ENCODE measurements around the gene AOAH.

AOAH gene

DNA sequence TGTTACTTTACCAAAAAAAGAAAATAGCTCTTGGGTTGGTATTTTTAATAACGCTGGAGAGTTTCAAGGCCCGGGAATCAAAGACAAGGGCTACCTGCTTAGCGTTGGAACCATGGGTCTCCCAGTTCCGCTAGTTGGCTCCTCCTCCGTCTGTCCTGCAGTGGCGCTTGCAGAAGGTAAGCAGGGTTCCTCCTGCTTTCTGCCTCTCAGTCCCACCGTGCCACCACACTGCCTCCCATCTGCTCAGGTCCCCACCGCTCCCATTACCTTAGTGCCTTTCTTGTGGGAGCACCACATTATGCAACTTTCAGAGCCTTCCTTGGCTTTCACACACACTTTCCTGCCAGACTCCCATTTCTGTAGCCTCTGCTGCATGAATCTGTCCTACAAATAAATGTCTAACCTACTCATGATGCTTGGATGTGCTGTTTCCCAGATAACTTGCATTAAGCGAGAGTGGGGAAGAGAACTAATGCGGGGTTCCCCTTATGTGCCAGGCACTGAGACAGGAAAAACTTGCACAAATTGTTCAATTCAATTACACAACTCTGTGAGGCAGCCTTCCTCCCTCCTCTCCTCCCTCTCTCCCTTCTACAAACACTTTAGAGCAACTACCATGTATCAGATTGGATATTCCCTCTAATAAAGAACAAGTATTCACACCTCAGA is 124.5 kb downstream of the AOAH start:
- no peak for DNase-seq

- no peak for DNase-seq
Measured at GRCh38 chr7:36598054-36598674, 126.1 kb downstream of the AOAH start.

DNA sequence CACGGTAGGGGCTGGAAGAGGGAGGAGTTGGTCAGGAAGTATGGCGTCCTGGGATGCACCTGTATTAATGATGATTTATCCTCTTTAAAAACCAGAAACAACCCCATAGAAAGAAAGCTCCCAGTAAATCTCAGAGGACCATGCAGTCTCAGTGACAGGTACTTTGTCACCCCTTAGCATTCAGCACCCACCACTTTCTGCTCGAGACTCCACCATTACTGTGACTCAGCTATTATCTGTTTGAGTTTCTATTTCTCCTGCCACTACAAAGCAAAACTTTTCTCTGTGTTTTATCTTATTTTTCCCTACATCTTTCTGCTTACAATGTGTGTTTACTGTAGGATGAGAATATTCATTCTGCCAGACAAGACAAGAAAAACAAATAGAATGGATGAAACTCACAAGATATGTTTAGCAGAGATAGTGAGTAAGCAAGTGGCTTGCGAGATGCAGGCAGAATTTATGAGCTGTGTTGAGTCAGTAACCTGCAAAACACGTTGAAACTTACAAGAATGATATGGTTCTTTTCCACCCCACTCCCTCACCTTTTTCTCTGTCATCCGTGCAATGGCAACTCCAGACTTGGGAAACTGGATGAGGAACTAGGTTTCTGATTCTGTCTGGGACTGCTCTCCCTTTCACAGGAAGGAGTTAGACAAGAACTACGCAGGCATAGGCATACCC is 127.1 kb downstream of the AOAH start:
- no peak for DNase-seq

DNA sequence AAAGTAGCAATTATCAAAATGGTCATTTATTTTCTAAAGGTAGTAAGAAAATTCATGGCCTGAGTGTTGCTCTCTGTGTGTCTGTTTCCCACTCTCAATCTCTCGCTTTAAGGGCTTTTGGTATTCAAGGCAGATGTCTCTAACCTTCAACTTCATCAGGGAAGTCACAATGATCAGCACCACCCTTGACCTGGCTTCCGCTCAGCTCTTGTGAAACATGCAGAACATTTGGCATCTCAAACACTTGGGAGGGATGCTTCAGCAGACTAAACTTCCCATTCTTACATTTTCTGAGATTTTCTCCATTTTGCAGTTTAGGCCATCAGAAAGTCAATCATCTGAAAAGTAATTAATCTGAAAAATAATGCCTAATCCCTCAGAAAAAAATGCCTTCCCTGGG is 129.8 kb downstream of the AOAH start:
- DNase-seq = no peak

- DNase-seq = no peak
Measured at GRCh38 chr7:36591636-36592035, 132.7 kb downstream of the AOAH start.

GRCh38 chr7:36589391-36589790 is 134.9 kb downstream of the AOAH start:
- no peak for DNase-seq

DNA sequence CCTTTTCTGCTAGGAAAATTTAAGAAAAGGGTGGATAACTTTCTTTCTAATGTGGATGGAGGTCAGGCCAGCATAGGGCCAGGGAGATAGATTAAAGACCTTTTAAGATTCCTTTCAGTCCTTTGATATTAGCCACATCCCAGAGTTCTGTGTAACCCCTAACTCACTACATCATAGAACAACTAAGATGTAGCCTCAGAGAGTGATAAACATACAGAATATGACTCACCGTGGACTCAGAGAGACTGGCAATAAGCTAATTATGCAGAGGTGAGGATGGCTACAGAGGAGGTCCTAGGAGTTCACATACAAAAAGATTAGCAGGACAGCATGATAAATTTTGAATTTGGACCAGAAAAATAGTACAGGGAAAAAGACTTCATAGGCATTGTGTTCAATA is 141.0 kb downstream of the AOAH start:
- DNase-seq = no peak

DNA sequence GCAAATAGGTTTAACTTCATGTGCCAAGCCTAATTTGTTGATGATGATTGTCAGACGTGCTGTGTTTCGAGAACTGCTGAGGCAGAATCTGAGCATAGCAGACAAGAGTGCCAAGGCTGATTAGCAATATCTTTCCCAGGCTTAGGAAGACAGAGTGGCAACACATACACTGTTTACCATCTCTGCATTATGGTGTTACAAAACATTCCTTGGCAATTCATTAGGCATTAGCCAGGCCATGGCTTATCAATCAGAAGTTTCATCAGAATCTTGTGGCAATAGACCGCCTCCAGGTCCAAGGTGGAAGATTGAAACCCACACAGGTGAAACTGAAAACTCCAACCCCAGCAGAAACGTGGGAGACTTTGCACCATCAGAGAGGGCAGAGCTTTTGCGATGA is 148.5 kb downstream of the AOAH start:
- no peak for DNase-seq

- DNase-seq = no peak
Measured at GRCh38 chr7:36573066-36573465, 151.2 kb downstream of the AOAH start.

DNA sequence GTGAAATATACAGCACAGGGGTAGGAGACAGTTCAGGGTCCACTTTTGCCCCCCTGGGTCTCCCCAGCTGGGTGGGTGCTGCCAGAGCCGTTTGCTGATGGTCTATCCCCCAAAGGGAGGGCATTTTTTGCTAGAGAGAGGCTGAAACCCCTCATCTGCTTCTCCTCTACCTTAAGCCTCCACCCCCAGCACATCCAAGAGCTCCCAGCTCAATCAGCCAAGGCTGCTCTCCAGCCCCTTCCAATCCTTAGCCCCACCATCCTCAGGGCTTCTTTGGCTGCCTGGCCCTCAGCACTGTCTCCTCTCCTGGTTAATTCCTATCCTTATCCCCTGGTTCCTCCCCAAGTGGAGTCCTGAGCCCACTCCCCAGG is 153.1 kb downstream of the AOAH start:
- no peak for DNase-seq

DNA sequence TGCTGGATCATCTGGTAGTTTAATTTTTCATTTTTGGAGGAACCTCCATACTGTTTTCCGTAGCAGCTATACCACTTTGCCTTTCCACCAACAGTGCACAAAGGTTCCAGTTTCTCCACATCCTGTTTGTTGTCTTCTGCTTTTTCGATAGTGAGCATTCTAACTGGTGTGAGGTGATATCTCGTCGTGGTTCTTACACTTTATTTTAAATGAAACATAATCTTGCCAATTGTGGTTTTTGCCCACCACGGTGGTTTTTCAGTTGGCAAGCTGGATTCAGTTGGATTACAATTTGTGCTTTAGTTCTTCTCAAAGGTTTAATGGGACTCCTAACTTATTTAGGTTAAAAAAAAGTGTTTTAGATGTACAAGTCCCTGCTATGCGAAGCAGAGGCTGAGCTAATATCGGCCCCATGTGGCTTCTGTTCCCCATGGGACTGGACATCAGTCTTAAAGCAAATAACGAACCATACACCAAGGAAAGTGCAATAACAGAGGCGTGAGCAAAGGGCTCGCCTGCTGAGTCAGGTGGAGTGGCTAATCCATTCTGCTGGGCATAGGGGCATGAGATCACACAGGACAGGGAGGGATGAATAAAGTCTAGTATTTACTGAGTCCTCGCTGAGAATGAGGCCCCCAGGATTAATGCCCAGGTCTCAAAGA is 153.6 kb downstream of the AOAH start:
- DNase-seq = no peak

DNA sequence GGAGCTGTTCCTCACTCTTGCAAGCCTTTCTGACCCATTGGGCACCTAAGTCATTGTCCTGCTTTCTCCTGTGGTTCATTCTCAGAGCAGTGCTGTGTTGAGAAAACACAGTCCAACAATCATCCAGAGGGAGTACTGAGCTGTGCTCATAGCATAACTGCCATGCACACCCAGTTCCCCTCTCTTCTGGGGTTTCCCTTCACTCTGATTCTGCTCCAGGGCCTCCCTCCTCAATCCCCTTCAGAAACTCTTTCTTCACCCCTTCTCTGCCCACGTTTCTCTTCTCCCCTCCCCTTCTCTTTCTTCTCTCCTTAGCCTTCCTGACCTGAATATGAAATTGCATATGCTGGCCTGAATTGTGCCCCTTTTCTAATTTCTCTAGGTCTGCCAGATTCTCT is 155.8 kb downstream of the AOAH start:
- no peak for DNase-seq

GRCh38 chr7:36567699-36568451 is 156.4 kb downstream of the AOAH start:
- DNase-seq = no peak

DNA sequence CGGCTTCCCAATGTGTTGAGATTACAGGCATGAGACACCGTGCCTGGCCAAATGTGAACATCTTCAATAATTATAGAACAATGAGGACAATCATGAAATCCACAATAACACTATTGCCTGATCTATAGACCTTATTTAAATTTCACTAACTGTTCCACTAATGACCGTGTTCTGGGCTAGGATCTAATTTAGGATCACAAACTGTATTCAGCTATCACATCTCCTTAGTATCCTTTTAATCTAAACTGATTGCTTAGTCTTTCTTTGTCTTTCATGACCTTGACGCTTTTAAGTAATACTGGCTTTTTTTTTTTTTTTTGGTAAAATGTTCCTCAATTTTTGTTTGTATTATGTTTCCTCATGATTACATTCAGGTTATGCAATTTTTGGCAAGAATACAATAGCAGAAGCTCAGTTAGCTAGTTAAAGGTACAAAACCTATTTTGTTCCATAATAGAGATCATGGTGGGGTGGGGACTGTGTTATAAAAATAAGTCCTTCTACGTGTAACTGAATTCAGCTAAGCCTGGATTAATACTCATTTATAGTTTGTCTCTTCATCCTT is 158.4 kb downstream of the AOAH start:
- DNase-seq = no peak

- no peak for DNase-seq
Measured at GRCh38 chr7:36564489-36564888, 159.8 kb downstream of the AOAH start.

DNA sequence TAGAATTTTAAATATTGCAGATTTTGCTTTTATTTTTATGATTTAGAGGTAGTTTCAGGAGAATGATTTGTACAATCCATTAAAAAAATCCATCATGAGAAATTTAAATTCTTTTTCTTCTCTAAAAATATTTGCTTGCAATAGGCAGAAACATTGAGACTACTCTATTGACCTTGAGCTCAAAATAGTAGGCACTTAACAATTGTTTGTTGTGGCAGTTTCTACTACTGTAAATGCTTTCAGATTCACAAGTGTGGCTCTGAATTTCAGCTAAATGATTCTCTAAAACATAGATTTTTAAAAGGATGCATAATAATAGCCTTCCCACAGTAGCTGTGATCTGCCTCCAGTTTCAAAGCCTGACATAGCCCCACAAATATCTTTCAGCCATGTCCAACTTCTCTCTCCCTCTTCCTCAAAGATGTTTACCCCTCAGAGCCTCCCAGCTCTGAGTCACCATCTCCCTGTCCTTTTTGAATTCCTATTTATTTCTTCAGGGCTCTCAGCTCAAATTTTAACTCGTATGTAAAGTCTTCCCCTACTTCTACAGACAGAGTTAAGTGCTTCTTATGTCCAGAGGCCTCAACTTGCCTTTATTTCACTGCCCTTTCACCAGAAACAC is 160.5 kb downstream of the AOAH start:
- no peak for DNase-seq

GRCh38 chr7:36562121-36562520 is 162.2 kb downstream of the AOAH start:
- no peak for DNase-seq

GRCh38 chr7:36549029-36549428 is 175.3 kb downstream of the AOAH start:
- no peak for DNase-seq

GRCh38 chr7:36547416-36547815 is 176.9 kb downstream of the AOAH start:
- no peak for DNase-seq

GRCh38 chr7:36546331-36546730 is 178.0 kb downstream of the AOAH start:
- no peak for DNase-seq

DNA sequence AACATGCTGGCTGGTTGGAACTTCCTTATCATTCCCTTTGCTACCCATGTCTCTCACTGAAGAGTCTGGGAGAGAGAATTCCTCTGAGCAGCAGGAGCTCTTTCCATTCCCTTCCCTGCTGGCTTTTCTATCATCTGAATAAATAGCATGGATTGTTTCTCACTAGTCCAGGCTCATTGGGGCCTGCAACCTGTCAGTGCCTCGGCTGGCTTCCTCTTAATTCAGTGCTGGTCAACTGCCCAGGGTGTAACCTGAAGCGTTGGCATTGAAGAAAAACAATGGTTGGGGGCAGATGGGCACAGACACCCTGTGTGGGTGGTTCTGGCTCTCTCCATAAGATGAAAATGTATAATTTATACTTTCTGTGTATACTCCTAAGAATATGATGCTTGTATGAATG is 179.0 kb downstream of the AOAH start:
- no peak for DNase-seq

GRCh38 chr7:36538126-36538525 is 186.2 kb downstream of the AOAH start:
- DNase-seq = no peak

Data from SW 1271 (cell line).